SK-N-DZ (cell line): ENCODE measurements around the gene PFN1.
A peak's percentile ranks its signal among the peaks of the same experiment; 100 is the strongest.
"Not testable (repeated sequence)": the region's sequence is repeated elsewhere in the genome, so short reads cannot be mapped to it uniquely, and the experiment has no call there.

Source experiments
- DNase-seq: peaks from one replicate; pipeline ENCODE4 v3.0.0-alpha.2; 2015; ENCODE audit warnings: low spot score

The PFN1 gene

DNA sequence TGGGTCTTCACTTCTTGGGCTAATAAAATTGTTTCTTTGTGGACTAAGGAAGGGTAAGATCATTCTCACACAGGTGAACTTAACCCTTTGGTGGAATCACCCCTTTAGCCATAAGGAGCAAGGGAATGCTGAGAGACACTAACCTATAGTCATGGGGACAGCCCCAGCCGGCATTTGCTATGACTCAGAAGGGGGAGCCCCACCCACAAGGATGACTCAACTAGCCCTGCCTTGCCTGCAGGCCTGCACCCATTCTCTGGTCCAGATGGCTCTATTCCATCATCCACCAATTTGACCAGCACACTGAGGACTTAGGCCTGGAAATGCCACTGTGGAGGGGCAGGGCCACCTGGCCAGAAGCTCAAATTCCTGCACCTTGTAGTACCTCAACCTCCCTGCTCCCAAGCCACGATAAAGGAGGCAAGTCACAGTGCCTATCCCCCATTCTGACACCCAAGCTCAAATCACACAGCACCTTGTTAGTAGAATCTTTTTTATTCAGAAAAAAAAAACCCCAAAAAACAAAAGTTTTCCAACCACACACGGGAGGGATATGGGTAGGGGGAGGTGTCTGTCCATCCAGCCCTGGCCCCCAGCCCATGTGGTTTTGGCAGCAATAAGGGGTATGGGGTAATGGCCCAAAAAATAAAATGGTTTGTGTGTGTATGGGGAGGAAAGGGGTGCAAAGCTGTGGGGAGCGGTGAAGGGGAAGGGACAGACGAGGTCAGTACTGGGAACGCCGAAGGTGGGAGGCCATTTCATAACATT is 3.0 kb downstream of the PFN1 start:
- DNase-seq, result no peak

DNA sequence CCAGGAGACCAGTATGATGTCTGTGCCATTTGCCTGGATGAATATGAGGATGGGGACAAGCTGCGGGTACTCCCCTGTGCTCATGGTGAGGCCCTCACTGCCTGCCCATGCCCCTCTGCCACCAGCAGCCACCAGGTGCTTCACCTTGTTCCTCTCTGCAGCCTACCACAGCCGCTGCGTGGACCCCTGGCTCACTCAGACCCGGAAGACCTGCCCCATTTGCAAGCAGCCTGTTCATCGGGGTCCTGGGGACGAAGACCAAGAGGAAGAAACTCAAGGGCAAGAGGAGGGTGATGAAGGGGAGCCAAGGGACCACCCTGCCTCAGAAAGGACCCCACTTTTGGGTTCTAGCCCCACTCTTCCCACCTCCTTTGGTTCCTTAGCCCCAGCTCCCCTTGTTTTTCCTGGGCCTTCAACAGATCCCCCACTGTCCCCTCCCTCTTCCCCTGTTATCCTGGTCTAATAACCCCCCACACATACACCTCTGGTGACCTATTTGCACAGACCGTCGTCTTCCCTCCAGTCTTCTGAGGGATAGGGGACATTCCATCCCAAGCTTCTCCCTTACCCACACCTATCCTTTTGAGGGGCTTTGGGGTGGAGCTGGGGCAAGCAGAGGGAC is 3.7 kb downstream of the PFN1 start:
- no peak for DNase-seq

DNA sequence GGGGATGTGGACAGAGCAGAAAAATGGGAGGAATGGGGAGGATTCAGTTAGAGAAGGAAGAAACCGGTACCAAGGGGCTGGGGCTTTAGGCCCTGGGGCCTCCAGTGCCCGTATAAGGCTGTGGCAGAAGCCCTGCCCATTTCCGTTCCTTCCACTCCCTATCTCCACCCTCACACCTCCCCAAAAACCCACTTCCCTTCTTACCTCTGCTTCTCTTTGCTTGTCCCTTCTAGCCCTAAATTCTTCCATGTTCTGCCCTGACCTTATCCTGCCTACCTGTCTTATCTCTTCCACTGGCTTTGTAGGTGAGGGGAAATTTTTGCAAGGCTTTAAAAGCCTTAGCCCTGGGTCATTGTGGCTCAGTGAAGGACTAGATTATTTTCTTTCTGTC is 4.2 kb downstream of the PFN1 start:
- no peak for DNase-seq

DNA sequence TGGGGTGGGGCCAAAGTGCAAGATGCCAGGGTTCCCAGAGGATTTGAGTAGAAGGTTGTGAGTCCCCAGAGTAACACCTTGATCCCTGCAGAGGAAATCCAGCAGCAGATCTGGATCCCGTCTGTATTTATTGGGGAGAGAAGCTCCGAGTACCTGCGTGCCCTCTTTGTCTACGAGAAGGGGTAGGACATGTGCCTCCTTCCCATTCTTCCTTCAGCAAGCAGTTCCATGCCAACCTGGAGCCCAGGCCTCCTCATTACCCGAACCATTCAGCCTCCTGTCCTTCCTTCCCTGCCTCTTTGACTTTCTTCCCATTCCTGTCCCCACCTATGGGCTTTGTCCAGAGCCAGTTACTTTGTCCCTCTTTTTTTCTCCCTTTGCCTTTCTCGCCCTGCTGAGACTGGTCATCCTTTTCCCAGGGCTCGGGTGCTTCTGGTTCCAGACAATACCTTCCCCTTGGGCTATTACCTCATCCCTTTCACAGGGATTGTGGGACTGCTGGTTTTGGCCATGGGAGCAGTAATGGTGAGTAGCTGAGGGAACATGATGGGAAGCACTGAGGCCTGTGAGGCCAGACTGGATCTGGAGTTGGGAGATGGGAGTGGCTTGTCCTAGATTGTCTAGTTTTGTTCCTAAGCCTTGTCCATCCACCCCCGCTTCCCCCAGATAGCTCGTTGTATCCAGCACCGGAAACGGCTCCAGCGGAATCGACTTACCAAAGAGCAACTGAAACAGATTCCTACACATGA is 5.4 kb downstream of the PFN1 start:
- DNase-seq, result no peak

DNA sequence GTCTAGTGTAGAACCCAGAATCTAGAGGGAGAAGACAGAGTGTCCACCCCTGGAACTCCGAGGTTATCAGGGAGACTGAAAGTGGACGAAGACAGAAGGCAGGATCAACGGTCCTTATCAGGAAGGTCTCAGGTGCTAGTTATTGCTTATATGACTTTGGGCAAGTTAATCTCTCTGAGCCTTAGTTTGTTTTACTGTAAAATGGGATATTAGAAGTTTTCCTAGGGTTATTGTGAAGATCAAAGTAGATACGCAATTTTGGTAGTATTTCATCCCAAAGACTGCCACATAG is 7.1 kb downstream of the PFN1 start:
- DNase-seq, result no peak

DNA sequence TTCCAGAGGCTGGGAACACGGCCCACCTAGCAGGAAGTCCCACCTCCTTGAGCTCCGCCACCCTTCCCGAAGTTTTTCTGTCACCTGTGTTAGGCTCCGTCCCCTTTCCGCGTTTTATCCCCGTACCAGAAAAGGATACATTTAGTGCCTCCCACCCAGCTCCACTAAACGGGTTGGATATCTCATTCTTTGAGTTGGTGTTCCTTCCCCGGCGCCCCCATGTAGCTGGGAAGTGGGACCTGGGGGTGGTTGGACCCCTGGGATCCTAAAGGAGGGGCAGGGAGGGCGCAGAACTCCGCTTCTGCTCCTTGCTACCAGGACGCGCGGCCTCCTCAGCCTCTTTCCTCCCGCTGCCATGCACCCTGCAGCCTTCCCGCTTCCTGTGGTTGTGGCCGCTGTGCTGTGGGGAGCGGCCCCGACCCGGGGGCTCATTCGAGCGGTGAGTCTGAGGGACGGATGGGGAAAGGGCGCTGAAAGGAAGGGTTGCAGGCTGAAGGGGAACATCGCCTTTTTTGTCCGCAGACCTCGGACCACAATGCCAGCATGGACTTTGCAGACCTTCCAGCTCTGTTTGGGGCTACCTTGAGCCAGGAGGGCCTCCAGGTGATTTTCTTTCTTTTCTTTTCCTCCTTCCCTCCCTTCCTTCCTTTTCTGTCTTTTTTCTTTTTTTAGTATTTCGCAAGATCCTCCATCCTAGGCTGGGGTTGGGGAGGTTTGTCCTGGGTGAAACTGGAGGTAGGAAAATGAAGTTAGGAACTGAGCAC is 7.6 kb downstream of the PFN1 start:
- no peak for DNase-seq

DNA sequence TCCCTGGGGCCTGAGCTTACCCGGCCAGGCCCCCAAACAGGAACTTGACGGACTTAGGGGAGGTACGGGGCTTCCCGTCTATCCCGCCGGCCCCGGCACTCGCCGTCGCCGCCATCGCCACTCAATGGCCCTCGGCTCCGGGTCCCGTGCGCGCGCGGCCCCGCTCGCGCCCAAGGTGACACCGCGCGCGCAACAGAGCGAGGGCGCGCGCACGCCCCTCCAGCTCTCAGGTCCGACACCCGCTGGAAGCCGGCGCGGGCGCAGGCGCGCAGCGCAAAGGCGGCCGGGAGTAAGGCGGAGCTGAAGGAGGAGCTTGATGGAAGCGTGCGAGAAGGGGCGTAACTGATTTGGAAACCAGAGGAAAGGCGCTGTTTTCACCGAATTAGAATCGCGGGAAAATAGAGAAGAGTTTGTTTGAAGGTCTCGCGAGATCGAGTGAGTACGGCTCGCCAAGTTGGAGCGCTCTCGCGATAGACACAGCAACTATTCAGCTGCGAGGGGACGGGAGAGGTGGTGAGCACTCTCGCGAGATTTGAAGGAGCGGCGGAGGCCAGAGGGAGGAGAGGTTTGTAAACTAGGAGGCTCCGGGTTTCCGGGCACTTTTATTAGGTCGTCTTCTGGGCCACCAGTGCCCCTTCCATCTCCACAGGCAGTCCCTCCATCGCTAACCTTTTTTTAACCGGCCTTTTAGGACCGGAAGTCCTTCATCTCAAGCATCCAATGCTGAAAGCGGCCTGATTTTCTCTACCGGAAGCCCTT is 8.4 kb downstream of the PFN1 start, which contains the start of the genes RNF167 and SLC25A11:
TSS of gene RNF167 (plus strand) at position 473 of the 759 bp plus-strand sequence. CDS start 642 bp downstream, outside the sequence.
TSS of gene SLC25A11 (minus strand) at position 251 of the 759 bp plus-strand sequence. CDS start at position 115, 136 bp downstream.
- DNase-seq, result peak; percentile 100

DNA sequence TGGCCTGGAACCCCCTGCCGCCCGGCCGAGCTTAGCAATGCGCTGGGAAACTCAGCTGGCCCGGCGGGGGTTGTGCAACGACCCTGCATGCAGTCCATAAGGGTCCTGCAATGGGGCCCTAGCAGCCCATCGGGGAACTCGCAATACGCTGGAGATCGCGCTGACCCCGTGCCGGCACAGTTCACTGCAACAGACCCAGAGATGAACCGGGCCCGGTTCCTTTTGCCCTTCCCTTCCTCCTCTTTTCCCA is 8.9 kb downstream of the PFN1 start:
- DNase-seq, result no peak

DNA sequence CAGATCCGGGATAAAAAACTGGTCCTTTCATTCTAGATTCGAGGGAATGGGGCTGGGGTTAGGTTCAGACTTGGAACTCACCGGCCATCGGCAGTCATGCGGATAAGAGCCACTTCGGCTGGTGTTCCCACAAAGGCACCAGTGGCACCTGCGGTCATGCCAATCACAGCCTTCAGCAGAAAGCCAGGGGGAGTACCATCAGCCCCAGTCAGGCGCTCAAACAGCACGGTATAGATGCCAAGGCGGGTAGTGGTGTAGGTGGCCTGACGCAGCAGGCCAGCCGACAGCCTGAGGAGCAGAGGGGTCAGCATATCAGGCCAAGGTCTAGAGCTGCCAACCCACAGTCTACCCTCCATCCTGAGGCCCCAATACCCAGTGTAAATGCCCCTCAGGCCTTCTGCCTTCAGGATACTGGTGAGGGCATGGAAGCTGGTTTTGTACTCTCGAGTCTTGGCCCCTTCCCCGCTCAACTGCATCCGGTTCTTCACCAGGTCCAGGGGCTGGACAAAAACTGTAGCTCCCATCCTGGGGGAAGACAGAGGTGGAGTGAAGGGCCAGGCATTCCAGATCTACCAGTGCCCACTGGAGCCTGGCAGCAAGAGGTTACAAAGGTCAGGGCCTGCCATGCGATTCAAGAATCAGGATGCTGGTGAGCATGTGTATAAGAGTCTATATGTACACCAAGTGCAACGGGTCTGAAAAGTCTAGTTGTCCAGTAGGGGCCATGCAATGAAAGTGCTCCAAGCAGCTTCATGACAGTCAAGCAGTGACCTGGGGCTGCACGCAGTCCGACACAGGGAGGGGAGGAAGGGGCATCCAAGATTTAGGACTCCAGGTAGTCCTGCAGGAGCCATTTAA is 9.4 kb downstream of the PFN1 start:
- DNase-seq, result no peak

DNA sequence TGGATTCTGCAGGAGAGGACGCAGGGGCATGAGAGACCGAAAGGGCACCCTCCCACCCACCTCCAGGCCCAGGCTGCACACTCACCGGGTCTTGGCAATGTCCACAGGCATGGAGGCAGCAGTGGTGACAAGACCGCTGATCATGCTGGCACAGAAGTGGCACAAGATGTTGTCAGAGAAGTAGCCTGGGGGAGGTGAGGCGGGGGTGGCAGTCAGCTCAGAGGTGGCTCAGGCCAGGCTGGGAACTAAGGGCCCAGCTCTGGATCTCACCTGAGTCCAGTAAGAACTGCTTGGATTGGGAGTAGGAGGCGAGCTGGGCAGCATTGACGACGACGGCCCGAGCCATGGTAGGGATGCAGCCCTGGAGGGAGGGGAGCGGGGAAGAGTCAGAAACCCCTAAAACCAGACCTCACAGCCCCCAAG is 10.2 kb downstream of the PFN1 start:
- DNase-seq, result no peak

DNA sequence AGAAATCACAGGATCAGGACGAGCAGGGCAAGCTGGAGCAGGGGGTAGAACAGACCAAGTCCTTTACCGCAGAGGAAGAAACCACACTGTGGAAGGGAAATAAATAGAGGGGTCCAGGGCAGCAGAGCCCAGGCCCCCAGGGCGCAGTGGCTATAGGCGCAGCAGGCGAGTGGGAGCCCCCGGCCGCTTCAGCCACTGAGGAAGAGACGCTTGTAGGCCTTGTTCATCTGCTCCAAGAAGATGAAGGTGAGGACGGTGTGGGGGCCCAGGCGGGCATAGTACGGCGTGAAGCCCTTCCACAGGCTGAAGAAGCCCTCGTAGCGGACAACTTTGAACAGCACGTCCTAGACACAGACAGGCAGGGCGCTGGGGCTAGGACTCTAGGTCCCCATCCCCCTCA is 10.8 kb downstream of the PFN1 start:
- no peak for DNase-seq

DNA sequence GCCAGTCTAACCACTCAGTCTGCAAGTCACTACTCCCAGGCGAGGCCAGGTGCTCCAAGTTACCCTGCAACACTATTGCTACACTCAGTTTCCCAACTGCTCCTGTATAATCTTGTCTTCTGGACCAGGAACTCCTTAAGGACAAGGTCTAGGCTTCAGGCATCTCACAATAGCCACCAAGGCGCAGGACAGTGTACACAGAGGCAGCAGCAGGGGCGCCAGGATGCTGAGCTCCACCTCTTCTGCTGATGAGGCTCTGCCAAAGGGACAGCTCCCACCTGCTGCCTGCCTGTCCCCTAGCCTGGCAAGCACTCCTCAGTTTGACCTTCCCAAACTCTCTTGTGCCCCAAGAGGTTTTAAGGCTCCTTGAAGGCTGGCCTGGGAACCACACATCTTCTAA is 11.9 kb downstream of the PFN1 start:
- DNase-seq, result no peak

DNA sequence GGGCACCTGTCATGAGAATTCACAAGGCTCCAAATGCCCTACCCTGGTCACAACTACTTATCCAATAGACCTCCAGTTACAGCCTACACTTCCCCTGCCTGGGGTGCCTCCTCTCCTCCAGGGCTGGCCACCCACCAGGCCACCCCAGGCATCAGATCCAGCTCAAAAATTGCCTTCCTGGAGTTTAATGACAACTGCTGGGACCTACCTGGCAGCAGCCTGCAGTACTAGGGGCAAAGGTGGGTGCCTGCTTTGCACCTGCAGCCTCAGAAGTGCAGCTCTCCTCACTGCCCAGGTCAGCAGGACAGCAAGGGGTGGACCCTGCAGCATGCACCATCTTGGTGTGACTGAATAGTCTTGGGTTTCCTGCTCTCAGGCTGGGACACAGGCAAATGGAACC is 12.7 kb downstream of the PFN1 start:
- DNase-seq, result no peak

DNA sequence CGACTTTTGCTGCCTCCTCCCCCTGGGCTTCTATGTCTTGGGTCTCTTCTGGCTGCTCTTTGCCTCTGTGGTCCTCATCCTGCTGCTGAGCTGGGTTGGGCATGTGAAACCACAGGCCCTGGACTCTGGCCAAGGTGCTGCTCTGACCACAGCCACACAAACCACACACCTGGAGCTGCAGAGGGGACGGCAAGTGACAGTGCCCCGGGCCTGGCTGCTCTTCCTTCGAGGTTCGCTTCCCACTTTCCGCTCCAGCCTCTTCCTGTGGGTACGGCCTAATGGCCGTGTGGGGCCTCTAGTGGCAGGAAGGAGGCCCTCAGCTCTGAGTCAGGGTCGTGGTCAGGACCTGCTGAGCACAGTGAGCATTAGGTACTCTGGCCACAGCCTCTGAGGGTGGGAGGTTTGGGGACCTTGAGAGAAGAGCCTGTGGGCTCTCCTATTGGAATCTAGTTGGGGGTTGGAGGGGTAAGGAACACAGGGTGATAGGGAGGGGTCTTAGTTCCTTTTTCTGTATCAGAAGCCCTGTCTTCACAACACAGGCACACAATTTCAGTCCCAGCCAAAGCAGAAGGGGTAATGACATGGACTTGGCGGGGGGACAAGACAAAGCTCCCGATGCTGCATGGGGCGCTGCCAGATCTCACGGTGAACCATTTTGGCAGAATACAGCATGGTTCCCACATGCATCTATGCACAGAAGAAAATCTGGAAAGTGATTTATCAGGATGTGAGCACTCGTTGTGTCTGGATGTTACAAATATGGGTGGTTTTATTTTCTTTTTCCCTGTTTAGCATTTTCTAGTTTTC is 14.0 kb downstream of the PFN1 start:
- DNase-seq, result no peak

DNA sequence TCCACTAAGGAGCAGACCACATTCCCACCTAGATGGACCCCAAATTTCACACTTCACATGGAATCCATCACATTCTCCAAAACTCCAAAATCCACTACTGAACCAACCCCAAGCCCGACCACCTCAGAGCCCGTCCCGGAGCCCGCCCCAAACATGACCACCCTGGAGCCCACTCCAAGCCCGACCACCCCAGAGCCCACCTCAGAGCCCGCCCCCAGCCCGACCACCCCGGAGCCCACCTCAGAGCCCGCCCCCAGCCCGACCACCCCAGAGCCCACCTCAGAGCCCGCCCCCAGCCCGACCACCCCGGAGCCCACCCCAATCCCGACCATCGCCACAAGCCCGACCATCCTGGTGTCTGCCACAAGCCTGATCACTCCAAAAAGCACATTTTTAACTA is 14.7 kb downstream of the PFN1 start:
- no peak for DNase-seq

DNA sequence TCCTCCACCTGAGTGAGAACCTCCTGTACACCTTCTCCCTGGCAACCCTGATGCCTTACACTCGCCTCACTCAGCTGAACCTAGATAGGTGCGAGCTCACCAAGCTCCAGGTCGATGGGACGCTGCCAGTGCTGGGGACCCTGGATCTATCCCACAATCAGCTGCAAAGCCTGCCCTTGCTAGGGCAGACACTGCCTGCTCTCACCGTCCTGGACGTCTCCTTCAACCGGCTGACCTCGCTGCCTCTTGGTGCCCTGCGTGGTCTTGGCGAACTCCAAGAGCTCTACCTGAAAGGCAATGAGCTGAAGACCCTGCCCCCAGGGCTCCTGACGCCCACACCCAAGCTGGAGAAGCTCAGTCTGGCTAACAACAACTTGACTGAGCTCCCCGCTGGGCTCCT is 15.6 kb downstream of the PFN1 start:
- DNase-seq, result no peak

DNA sequence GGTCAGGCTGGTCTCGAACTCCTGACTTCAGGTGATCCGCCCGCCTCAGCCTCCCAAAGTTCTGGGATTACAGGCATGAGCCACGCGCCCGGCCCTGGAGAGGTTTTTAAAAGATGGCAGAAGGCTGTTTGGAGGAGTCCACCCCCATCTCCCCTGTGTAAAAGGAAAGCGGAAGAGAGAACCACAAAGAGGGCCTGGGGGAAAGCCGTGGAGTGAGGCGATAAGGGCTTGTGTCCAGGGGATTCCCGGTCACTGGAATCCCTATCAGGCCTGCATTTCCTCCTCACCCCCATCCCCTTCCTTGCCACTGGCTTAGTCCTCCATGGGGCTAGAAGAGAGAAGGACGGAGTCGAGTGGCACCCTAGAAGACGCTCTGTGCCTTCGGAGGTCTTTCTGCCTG is 16.4 kb downstream of the PFN1 start, which contains the start of gene GP1BA:
TSS of gene GP1BA (plus strand) at position 315 of the 400 bp plus-strand sequence. CDS start 328 bp downstream, outside the sequence.
- DNase-seq, result no peak

DNA sequence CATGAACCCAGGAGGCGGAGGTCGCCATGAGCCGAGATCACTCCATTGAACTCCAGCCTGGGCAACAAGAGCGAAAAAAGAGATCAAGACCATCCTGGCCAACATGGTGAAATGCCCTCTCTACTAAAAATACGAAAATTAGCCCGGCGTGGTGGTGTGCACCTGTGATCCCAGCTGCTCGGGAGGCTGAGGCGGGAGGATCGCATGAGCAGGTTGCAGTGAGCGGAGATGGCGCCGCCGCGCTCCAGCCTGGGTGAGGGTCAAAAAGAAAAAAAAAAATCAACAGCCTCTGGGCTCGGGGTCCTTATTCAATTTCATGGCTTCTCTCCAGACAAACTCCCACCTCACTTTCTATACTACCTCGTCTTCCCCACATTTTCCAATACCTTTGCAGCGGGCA is 19.4 kb downstream of the PFN1 start:
- DNase-seq, result no peak

DNA sequence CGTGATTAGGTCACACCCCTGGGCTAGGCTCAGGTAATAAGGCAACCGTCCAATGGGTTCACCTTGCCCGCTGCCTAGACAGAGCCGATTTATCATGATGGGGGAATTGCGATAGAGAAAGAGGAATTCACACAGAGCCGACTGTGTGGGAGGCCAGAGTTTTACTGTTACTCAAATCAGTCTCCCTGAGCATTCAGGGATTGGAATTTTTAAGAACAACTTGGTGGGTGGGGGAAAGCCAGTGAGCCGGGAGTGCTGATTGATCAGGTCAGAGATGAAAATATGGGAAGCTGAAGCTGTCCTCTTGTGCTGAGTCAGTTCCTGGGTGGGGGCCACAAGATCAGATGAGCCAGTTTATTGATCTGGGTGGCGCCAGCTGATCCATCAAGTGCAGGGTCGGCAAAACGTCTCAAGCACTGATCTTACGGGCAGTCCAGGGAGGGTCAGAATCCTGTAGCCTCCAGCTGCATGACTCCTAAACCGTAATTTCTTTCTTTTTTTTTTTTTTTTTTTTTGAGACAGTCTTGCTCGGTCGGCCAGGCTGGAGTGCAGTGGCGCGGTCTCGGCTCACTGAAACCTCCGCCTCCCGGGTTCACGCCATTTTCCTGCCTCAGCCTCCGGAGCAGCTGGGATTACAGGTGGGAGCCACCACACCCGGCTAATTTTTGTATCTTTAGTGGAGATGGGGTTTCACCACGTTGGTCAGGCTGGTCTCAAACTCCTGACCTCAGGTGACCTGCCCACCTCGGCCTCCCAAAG is 21.6 kb downstream of the PFN1 start:
- DNase-seq, result not testable (repeated sequence)
